Uterus (tissue), 4 donors: Measurements from ENCODE around the gene TCL1B. TPM values are rescaled to one million over a fixed set of nuclear protein-coding genes. Genes with fewer than 3 reads are reported as not detected.
"Not testable (repeated sequence)": the region's sequence is repeated elsewhere in the genome, so short reads cannot be mapped to it uniquely, and the experiment has no call there.

ENCODE experiments used
- DNase-seq, 2 donors: peaks; one replicate each; pipeline ENCODE4 v3.0.0-alpha.2; 2019 to 2020
- H3K27ac ChIP-seq, 2 donors: fragments of 200-600 bp; sonication (generic); 1 replicate in 1 of 2; 2 replicates in 1 of 2; pipeline ENCODE4 v1.5.1; 2016 to 2018
- H3K27me3 ChIP-seq, 2 donors: fragments of 200-600 bp; sonication (generic); one replicate each; pipeline ENCODE4 v1.5.1; 2018 to 2019; ENCODE audit warnings: control low read depth in 1 of 2
- H3K36me3 ChIP-seq, 2 donors: fragments of 200-600 bp; sonication (generic); one replicate each; pipeline ENCODE4 v1.5.1; 2019; ENCODE audit warnings: control low read depth in 1 of 2
- H3K4me1 ChIP-seq, 2 donors: fragments of 200-600 bp; sonication (generic); one replicate each; pipeline ENCODE4 v1.5.1; 2018 to 2019; ENCODE audit warnings: control low read depth in 1 of 2
- H3K4me3 ChIP-seq, 2 donors: fragments of 200-600 bp; sonication (generic); 1 replicate in 1 of 2; 2 replicates in 1 of 2; pipeline ENCODE4 v1.5.1; 2018 to 2019; ENCODE audit warnings: mild to moderate bottlenecking in 1 of 2
- H3K9me3 ChIP-seq, 2 donors: fragments of 200-600 bp; sonication (generic); one replicate each; pipeline ENCODE4 v1.5.1; 2019; ENCODE audit warnings: control low read depth in 1 of 2
- CTCF ChIP-seq, 4 experiments: fragments of 200-600 bp in 2 of 4; fragments of 450-650 bp in 2 of 4; sonication (generic) in 2 of 4; IDR thresholded peaks; one replicate each; pipeline ENCODE4 v1.5.1; 2016 to 2019; ENCODE audit warnings: antibody characterized with exemption in 4 of 4, mild to moderate bottlenecking in 2 of 4, moderate library complexity in 1 of 4
- POLR2A ChIP-seq, 2 donors: fragments of 450-650 bp; IDR thresholded peaks; one replicate each; pipeline ENCODE4 v1.6.1; 2016; ENCODE audit warnings: antibody characterized with exemption in 2 of 2, mild to moderate bottlenecking in 1 of 2, moderate library complexity in 1 of 2
- intact Hi-C: fragments of 100-400 bp; cut with DNase I; formaldehyde crosslinking; loops from one replicate; pipeline ENCODE4 v1.15.1; 2023; ENCODE audit warnings: low total_unique reads
- total RNA-seq, 4 donors: library from RNA; depleted of rRNA in 3 of 4; stranded (reverse); fragments of >200 nt in 3 of 4; gene quantifications; one replicate each; pipeline versions ENCODE4 v1.1.0 to v1.2.4, GENCODE V29; 2014 to 2023
- donor health status: DM: yes; HTN: yes; CAD: no.

TCL1B gene
- total RNA-seq, 4 donors from 2014 or later, result 0.28 TPM; not detected in 3

GRCh38 chr14:95722525-95723190, 36.4 kb downstream of the TCL1B start:
- no peaks in the 10 kb centered on the region for H3K4me1 ChIP-seq
- H3K27me3 ChIP-seq, result no peaks in the 10 kb centered on the region
- intact Hi-C loops, result no loop called here
- no peak overlapping the region for H3K4me3 ChIP-seq
- H3K36me3 ChIP-seq, result no peaks in the 10 kb centered on the region
- no peak overlapping the region for H3K27ac ChIP-seq
- no peak for TF ChIP-seq CTCF (IDR thresholded peaks at IDR 0.05)
- no peak for TF ChIP-seq POLR2A (IDR thresholded peaks at IDR 0.05)
- no peak for DNase-seq
- no peaks in the 10 kb centered on the region for H3K9me3 ChIP-seq

GRCh38 chr14:95725685-95726336, 39.6 kb downstream of the TCL1B start:
- no peak for DNase-seq
- Histone ChIP-seq H3K27me3 (no peaks in the 10 kb centered on the region), H3K4me3 (no peak overlapping the region), H3K9me3 (no peaks in the 10 kb centered on the region), H3K4me1 (no peaks in the 10 kb centered on the region), H3K27ac (no peak overlapping the region), H3K36me3 (no peaks in the 10 kb centered on the region)
- intact Hi-C loops, result no loop called here
- TF ChIP-seq CTCF (IDR thresholded peaks at IDR 0.05), result no peak
- TF ChIP-seq POLR2A (IDR thresholded peaks at IDR 0.05), result no peak

- Histone ChIP-seq H3K4me1 (no peaks in the 10 kb centered on the region), H3K27ac (no peak overlapping the region), H3K27me3 (no peaks in the 10 kb centered on the region), H3K4me3 (no peak overlapping the region), H3K9me3 (no peaks in the 10 kb centered on the region), H3K36me3 (no peaks in the 10 kb centered on the region)
- intact Hi-C loops, result no loop called here
- no peak for DNase-seq
- no peak for TF ChIP-seq CTCF (IDR thresholded peaks at IDR 0.05)
- no peak for TF ChIP-seq POLR2A (IDR thresholded peaks at IDR 0.05)
Measured at GRCh38 chr14:95727056-95727700, 41.0 kb downstream of the TCL1B start.

GRCh38 chr14:95729402-95730028, 43.3 kb downstream of the TCL1B start:
- H3K4me1 ChIP-seq, H3K36me3 ChIP-seq, intact Hi-C loops, H3K27me3 ChIP-seq, H3K9me3 ChIP-seq, H3K27ac ChIP-seq, H3K4me3 ChIP-seq, DNase-seq: not testable (repeated sequence)

GRCh38 chr14:95730126-95730525, 43.9 kb downstream of the TCL1B start:
- no peaks in the 10 kb centered on the region for H3K4me1 ChIP-seq
- H3K27me3 ChIP-seq, result no peaks in the 10 kb centered on the region
- intact Hi-C loops, result no loop called here
- H3K9me3 ChIP-seq, result no peaks in the 10 kb centered on the region
- H3K36me3 ChIP-seq, result no peaks in the 10 kb centered on the region
- no peak overlapping the region for H3K27ac ChIP-seq
- no peak overlapping the region for H3K4me3 ChIP-seq
- TF ChIP-seq POLR2A (IDR thresholded peaks at IDR 0.05) (no peak), CTCF (IDR thresholded peaks at IDR 0.05) (no peak)
- no peak for DNase-seq
